NCI-H446 treated with DMSO at 0.1 percent for 48 hours (cell line): ENCODE results near the gene SEMA3E.
A peak's percentile ranks its signal among the peaks of the same experiment; 100 is the strongest.
"Not testable (repeated sequence)": the region's sequence is repeated elsewhere in the genome, so short reads cannot be mapped to it uniquely, and the experiment has no call there.

Source experiments
- DNase-seq: peaks from one replicate; lab custom pipeline; 2025; lab: John Stamatoyannopoulos, UW

SEMA3E gene

GRCh38 chr7:83648464-83649241, at the start of gene SEMA3E:
Gene SEMA3E (minus strand): TSS chr7:83649139.
- DNase-seq, result no peak

GRCh38 chr7:83697804-83698530, 49.0 kb upstream of the SEMA3E start:
- DNase-seq, result no peak

- no peak for DNase-seq
Measured at GRCh38 chr7:83696101-83696500, 47.2 kb upstream of the SEMA3E start.

- DNase-seq, result no peak
Measured at GRCh38 chr7:83695128-83695960, 46.4 kb upstream of the SEMA3E start.

GRCh38 chr7:83693256-83693655, 44.3 kb upstream of the SEMA3E start:
- DNase-seq, result no peak

- no peak for DNase-seq
Measured at GRCh38 chr7:83691095-83691494, 42.2 kb upstream of the SEMA3E start.

- DNase-seq, result no peak
Measured at GRCh38 chr7:83689855-83690254, 40.9 kb upstream of the SEMA3E start.

- no peak for DNase-seq
Measured at GRCh38 chr7:83686416-83686815, 37.5 kb upstream of the SEMA3E start.

GRCh38 chr7:83684928-83685327, 36.0 kb upstream of the SEMA3E start:
- DNase-seq, result no peak

GRCh38 chr7:83681200-83681778, 32.4 kb upstream of the SEMA3E start:
- no peak for DNase-seq

GRCh38 chr7:83677180-83677866, 28.4 kb upstream of the SEMA3E start:
- DNase-seq, result no peak

- DNase-seq, result not testable (repeated sequence)
Measured at GRCh38 chr7:83673291-83673690, 24.4 kb upstream of the SEMA3E start.

- DNase-seq, result no peak
Measured at GRCh38 chr7:83672157-83672556, 23.2 kb upstream of the SEMA3E start.

GRCh38 chr7:83663131-83663530, 14.2 kb upstream of the SEMA3E start:
- no peak for DNase-seq

GRCh38 chr7:83658126-83658525, 9.2 kb upstream of the SEMA3E start:
- DNase-seq, result no peak

- peak; percentile 25 for DNase-seq
Measured at GRCh38 chr7:83655951-83656556, 7.1 kb upstream of the SEMA3E start.

GRCh38 chr7:83652481-83652880, 3.5 kb upstream of the SEMA3E start:
- no peak for DNase-seq

GRCh38 chr7:83649701-83650100, 762 bp upstream of the SEMA3E start:
- no peak for DNase-seq

GRCh38 chr7:83646027-83646426, 2.9 kb downstream of the SEMA3E start:
- no peak for DNase-seq

- DNase-seq, result no peak
Measured at GRCh38 chr7:83643739-83644138, 5.2 kb downstream of the SEMA3E start.

- DNase-seq, result no peak
Measured at GRCh38 chr7:83643012-83643411, 5.9 kb downstream of the SEMA3E start.
